GM18502 (cell line): ENCODE data around the gene RESP18.
"Not testable (repeated sequence)": the region's sequence is repeated elsewhere in the genome, so short reads cannot be mapped to it uniquely, and the experiment has no call there.

Experiments used
- ATAC-seq: cut with Tn5 transposase; IDR thresholded peaks from one replicate; pipeline ENCODE4 v1.9.1; 2021; ENCODE audit warnings: mild to moderate bottlenecking; ENCODE audit not compliant: unreplicated experiment, poor library complexity

Gene RESP18

GRCh38 chr2:219294356-219295351 lies 37.9 kb downstream of the RESP18 start:
- ATAC-seq: peak; percentile 90

GRCh38 chr2:219293736-219294231 lies 38.8 kb downstream of the RESP18 start:
- ATAC-seq: no peak

- no peak for ATAC-seq
Observed at GRCh38 chr2:219292616-219293015, 39.9 kb downstream of the RESP18 start.

- ATAC-seq: no peak
Observed at GRCh38 chr2:219291910-219292490, 40.5 kb downstream of the RESP18 start.

GRCh38 chr2:219291394-219291793 lies 41.1 kb downstream of the RESP18 start:
- ATAC-seq: no peak

GRCh38 chr2:219290381-219291171 lies 42.0 kb downstream of the RESP18 start:
- no peak for ATAC-seq

- ATAC-seq: no peak
Observed at GRCh38 chr2:219289537-219290361, 42.8 kb downstream of the RESP18 start.

GRCh38 chr2:219289195-219289536 lies 43.4 kb downstream of the RESP18 start:
- no peak for ATAC-seq

GRCh38 chr2:219287580-219288265 lies 44.8 kb downstream of the RESP18 start:
- ATAC-seq: no peak

- ATAC-seq: not testable (repeated sequence)
Observed at GRCh38 chr2:219287116-219287440, 45.5 kb downstream of the RESP18 start.

GRCh38 chr2:219286436-219287115 lies 46.0 kb downstream of the RESP18 start:
- ATAC-seq: no peak

GRCh38 chr2:219285894-219286425 lies 46.6 kb downstream of the RESP18 start:
- no peak for ATAC-seq

- no peak for ATAC-seq
Observed at GRCh38 chr2:219285373-219285735, 47.2 kb downstream of the RESP18 start.

- no peak for ATAC-seq
Observed at GRCh38 chr2:219284501-219285372, 47.8 kb downstream of the RESP18 start.

GRCh38 chr2:219282943-219283581 lies 49.5 kb downstream of the RESP18 start:
- no peak for ATAC-seq

- ATAC-seq: no peak
Observed at GRCh38 chr2:219282375-219282774, 50.2 kb downstream of the RESP18 start.

GRCh38 chr2:219281588-219281987 lies 51.0 kb downstream of the RESP18 start:
- ATAC-seq: no peak
